ENCODE measurements around the gene NRM.

GRCh38 chr6:30714263-30714662, 23.5 kb upstream of the NRM start:
- no peak for TF ChIP-seq CTCF (IDR thresholded peaks at IDR 0.05)
- no peak for TF ChIP-seq POLR2A (IDR thresholded peaks at IDR 0.05)

All from suprapubic skin (tissue), 3 donors.